GM18498 (cell line): ENCODE data around the gene FGGY.

Experiments used
- ATAC-seq: cut with Tn5 transposase; IDR thresholded peaks from one replicate; pipeline ENCODE4 v1.9.1; 2021; ENCODE audit warnings: mild to moderate bottlenecking, moderate library complexity; ENCODE audit not compliant: unreplicated experiment

FGGY gene

DNA sequence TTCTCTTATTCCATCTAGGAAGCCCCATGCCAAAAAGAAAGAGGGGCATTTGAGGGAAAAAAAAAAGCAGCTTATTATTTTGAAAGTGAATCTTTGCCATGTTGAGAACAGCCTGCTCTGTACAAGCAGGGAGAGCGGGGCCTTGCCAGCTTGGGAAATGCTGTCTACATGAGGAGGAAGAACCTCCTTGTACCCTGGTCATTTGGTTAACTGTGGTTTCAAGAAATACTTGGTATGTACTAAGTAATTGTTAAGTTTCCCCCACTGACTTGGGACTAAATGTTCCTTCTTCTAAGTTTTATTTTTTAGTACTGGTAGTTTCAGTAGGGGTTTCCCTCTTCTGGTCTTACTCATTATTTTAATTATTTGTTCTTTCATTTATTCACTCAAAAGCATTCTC is 373.8 kb downstream of the FGGY start:
- ATAC-seq: no peak

- ATAC-seq: no peak
These were observed 374.4 kb downstream of the FGGY start for GRCh38 chr1:59671066-59671952.

- ATAC-seq: no peak
These were observed 375.0 kb downstream of the FGGY start for GRCh38 chr1:59671953-59672305.

- no peak for ATAC-seq
These were observed 376.1 kb downstream of the FGGY start for GRCh38 chr1:59672851-59673572.

DNA sequence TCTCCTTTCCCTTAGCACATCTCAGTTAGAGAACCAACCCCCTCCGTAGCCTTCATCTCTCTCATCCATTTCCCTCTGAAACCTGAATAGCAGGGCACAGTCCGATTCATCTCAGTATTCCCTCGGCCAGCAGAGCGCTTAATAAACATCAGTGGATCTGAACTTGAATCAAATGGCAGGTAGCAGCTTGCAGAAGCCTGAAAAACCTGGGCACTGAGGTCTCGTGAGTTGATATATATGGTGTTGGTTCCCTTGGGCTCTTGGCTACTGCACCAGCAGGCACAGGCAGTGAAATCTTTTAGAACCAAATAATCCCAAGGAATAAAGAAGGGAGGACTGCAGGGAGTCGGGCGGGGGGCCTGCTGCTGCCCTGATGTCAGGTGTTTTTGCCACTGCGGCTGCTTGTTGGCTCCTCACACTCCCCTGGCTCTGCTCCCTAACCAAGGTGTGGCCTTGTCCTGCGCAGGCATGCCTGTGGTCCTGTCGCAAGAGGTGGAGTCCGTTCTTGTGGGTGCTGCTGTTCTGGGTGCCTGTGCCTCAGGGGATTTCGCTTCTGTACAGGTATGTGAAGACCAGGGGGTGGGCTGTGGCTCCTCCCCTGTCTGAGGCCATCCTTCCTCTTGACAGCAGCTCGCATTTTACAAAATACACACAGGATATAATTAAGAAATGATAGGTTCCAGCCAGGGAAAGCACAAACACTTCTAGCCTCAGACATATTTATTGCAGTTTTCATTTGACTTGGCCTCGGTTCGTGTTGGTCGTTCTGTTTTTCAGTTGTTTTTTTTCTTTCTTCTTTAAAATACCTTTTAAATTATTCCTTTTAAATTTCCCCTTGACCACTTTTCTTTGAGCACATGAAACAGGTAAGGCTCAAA is 376.9 kb downstream of the FGGY start:
- no peak for ATAC-seq

DNA sequence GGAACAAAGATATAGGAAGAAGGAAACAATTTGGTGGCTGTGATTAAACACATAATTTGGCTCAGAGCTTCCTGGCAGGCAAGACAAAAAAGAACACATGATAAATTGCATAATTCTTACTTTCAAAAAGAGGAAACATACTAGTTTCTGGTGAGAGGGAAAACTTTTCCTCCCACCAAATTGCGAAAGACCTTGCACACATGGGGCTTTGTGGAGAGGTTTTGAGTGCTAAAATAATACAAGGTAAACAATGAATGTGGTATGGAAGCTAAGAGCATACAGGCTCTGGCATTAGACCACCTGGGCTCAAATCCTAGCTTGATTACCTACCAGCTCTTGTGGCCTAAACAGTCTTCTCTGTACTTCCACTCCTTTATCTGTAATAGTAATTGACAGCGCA is 377.7 kb downstream of the FGGY start:
- no peak for ATAC-seq

DNA sequence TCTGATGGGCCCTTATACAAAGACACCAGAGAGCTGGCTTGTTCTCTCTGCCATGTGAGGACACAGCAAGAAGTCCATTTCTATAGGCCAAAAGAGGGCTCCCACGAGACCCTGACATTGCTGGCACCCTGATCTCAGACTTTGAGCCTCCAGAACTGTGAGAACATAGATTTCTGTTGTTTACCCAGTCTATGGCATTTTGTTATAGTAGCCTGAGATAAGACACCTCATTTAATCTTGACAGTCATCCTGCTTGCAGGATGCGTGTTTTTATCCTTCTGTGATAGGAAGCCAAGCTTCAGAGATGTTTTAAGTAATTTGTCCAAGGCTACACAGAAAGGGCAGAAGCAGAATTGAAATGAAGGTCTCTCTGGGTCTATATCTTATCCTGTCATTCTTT is 379.0 kb downstream of the FGGY start:
- no peak for ATAC-seq

- no peak for ATAC-seq
These were observed 381.1 kb downstream of the FGGY start for GRCh38 chr1:59678040-59678439.

- no peak for ATAC-seq
These were observed 381.8 kb downstream of the FGGY start for GRCh38 chr1:59678493-59679228.

- ATAC-seq: no peak
These were observed 383.1 kb downstream of the FGGY start for GRCh38 chr1:59680044-59680443.

GRCh38 chr1:59682396-59683080 is 385.6 kb downstream of the FGGY start:
- no peak for ATAC-seq

GRCh38 chr1:59683197-59683596 is 386.3 kb downstream of the FGGY start:
- ATAC-seq: no peak

GRCh38 chr1:59684698-59685097 is 387.8 kb downstream of the FGGY start:
- no peak for ATAC-seq

GRCh38 chr1:59685101-59685500 is 388.2 kb downstream of the FGGY start:
- no peak for ATAC-seq

DNA sequence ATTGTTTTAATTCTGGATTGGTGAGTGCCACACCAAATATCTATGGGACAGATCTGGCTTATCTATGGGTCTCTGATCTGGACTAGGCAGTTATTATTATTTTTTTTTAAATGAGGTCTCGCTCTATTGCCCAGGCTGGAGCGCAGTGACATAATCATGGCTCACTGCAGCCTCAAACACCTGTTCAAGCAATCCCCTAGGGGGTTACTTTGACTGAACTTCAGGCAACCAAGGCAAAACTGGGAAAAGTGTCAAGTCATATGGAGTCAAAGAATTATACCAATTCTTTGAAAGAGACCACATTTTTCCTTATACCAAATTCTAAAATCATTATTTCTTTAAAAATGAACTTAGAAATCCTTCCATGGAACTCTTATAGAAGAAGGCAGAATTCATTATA is 388.8 kb downstream of the FGGY start:
- no peak for ATAC-seq

- ATAC-seq: no peak
These were observed 389.3 kb downstream of the FGGY start for GRCh38 chr1:59686170-59686569.

DNA sequence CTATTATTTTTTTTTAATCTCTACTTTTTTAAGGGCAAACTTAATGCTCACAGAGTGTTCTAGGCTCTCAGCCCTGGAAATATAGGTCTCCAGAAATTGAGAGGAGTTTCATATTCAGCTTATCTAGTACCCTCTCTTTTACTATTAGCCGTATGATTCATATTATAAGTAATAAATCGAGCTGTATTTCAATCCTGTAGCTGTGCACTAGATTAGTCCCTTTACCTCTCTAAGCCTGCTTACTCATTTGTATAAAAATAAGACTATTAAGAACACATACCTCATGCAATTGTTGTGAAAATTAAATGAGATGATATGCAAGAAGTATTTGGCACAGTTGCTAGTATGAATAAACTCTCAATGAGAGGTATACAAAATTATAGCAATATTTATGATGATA is 389.7 kb downstream of the FGGY start:
- no peak for ATAC-seq

DNA sequence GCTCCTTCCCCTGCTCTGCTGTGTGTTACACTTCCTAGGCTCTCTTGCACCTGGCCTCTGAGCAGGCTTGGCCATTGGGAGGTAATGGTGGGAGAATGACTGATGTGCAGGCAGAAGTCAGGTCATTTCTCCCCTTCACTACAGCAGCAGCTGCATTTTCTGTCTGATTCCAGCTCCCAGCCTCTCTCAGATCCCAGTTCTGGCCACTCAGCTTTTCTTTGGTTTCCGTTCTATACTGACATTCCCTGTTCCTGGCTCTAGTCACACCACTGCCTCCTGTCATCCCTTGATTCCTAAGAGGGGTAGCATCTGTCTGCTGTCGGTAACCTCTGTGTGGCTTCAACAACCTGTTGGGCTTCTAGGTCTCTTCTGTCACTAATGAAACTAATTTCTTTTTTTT is 390.2 kb downstream of the FGGY start:
- no peak for ATAC-seq

DNA sequence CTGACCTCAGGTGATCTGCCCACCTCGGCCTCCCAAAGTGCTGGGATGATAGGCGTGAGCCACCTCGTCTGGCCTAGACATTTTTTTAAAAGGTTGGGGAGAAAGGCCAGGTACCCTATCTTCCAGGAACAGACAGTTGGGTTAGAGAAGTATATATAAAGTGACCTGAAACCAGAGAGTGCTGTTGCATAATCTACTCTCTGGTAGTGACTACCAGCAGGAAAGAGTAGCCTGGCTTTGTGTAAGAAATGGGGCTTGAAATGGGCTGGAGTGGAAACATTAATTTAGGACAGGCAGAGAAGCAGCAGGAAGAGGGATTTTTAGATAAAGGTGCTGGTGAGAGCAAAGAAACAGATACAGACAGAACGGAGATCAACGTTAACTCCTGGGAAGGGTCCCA is 392.1 kb downstream of the FGGY start:
- no peak for ATAC-seq

DNA sequence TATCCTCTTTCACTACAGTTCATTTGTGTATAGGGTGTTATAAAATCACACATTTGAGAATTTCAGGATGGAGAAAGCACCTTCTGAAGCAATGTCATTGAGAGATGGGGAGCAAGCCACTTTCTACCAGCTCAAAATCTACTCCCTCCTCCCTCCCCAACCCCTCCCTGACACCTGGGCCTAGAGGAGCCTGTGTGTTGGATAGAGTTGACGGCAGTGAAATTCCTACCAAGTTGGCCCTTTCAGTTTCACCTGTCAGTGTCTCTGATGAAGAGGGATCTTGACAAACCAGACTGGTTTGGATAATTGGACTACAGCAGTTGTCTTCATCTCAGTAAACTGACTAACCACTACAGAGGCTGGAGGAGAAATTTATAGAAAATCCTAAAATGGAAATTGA is 392.8 kb downstream of the FGGY start:
- ATAC-seq: no peak
